ENCODE measurements around the gene PLSCR2.

DNA sequence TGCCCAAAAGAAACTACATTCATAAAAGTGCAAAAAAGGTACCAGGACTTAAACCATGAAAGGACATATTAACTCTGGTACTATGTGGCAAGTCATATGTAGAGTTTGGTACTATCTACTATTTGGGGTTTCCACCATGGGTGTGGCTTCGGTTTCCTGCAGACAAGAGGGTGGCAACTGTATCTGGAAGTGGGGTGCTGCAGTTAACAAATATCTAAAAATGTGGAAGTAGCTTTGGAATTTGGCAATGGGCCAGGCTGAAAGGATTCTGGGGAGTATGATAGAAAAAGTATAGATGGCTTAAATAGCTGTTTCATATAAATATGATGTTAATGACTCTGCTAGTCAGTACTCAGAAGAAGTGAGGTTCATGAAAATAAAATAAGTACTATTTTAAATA, 44.0 kb downstream of the PLSCR2 start:
- TF ChIP-seq EGR1 (IDR thresholded peaks at IDR 0.05) (no peak), ZBTB7A (IDR thresholded peaks at IDR 0.05; ENCODE audit: low read depth) (no peak), TCF12 (IDR thresholded peaks at IDR 0.05; ENCODE audit: low read depth) (no peak), TAF1 (IDR thresholded peaks at IDR 0.05; ENCODE audit: low read depth) (no peak), NFIC (IDR thresholded peaks at IDR 0.05) (no peak), FOXM1 (IDR thresholded peaks at IDR 0.05; ENCODE audit: borderline replicate concordance, low read depth) (no peak), RAD21 (IDR thresholded peaks at IDR 0.05; ENCODE audit: low read depth) (no peak), CEBPB (IDR thresholded peaks at IDR 0.05) (no peak), CREB1 (IDR thresholded peaks at IDR 0.05; ENCODE audit: low read depth) (no peak)
- TF ChIP-seq, protein P1, sequence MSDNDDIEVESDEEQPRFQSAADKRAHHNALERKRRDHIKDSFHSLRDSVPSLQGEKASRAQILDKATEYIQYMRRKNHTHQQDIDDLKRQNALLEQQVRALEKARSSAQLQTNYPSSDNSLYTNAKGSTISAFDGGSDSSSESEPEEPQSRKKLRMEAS (IDR thresholded peaks at IDR 0.05), result no peak
- TF ChIP-seq, protein P2, sequence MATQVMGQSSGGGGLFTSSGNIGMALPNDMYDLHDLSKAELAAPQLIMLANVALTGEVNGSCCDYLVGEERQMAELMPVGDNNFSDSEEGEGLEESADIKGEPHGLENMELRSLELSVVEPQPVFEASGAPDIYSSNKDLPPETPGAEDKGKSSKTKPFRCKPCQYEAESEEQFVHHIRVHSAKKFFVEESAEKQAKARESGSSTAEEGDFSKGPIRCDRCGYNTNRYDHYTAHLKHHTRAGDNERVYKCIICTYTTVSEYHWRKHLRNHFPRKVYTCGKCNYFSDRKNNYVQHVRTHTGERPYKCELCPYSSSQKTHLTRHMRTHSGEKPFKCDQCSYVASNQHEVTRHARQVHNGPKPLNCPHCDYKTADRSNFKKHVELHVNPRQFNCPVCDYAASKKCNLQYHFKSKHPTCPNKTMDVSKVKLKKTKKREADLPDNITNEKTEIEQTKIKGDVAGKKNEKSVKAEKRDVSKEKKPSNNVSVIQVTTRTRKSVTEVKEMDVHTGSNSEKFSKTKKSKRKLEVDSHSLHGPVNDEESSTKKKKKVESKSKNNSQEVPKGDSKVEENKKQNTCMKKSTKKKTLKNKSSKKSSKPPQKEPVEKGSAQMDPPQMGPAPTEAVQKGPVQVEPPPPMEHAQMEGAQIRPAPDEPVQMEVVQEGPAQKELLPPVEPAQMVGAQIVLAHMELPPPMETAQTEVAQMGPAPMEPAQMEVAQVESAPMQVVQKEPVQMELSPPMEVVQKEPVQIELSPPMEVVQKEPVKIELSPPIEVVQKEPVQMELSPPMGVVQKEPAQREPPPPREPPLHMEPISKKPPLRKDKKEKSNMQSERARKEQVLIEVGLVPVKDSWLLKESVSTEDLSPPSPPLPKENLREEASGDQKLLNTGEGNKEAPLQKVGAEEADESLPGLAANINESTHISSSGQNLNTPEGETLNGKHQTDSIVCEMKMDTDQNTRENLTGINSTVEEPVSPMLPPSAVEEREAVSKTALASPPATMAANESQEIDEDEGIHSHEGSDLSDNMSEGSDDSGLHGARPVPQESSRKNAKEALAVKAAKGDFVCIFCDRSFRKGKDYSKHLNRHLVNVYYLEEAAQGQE (IDR thresholded peaks at IDR 0.05; ENCODE audit: low read depth), result no peak
- TF ChIP-seq, protein P3, sequence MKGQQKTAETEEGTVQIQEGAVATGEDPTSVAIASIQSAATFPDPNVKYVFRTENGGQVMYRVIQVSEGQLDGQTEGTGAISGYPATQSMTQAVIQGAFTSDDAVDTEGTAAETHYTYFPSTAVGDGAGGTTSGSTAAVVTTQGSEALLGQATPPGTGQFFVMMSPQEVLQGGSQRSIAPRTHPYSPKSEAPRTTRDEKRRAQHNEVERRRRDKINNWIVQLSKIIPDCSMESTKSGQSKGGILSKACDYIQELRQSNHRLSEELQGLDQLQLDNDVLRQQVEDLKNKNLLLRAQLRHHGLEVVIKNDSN (IDR thresholded peaks at IDR 0.05), result no peak
